ENCODE results near the gene ITSN1. TPM values are rescaled to one million over a fixed set of nuclear protein-coding genes. Genes with fewer than 3 reads are reported as not detected.

Gene ITSN1
- total and polyA plus RNA-seq, 4 donors = 20.3 to 112 (median 40.2) TPM

DNA sequence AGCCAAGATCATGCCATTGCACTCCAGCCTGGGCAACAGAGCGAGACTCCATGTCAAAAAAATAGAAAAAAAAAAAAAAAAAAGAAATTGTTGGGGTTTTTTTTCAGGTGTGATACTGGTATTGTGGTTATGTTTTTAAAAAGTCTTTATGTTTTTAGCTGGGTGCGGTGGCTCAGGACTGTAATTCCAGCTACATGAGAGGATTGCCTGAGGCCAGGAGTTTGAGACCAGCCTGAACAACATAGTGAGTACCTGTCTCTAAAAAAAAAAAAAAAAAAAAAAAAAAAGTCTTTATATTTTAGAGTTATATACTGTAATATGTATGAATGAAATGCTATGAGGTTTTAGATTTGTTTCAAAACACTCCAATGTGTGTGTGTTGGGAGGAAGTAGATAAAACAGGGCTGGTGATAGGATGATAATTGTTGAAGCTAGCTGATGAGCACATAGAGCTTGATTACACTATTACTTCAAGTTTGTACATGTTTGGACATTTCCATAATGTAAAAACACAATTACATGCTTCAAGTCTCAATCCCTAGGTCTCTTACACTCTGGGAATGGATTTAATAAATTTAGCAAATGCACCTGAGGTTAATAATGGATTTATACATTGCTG, 303.5 kb downstream of the ITSN1 start:
- H3K27ac ChIP-seq (ENCODE audit: low read depth in 1 of 2, low read length in 2 of 2) = no peak overlapping the region
- 73% methylated on average over 2 of the region's 2 CpGs for WGBS

DNA sequence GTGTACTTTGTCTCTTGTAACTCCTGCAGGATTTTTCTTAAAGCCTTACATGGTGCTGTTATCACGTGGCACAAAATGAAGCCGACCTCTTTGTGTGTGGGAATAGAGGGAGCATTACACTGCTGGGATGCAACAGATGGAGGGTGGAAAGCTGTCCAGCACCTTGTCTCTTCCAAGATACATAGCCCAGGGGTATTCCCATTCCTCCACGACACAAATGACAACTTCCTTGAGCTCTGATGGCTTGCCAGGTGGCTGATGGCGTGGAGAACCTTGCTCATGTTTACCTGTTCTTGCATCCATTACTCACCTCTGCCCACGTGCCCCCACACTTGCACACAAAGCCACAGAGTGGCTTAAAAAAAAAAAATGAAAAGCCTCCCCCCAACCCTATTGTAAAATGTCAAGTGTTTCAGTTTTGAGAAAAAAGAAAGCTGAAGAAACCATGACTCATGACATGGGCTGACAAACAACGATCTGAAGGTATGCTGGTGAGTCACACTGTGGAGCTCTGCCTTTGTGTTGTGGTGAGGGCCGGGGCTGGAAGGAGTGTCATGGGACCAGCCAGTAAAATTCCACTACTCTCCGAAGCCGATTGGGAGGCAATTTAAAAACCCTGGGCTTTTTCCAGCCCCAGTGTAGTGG, 305.3 kb downstream of the ITSN1 start:
- 60% methylated on average over 9 of the region's 9 CpGs for whole genome bisulfite sequencing
- no peaks in the 10 kb centered on the region for H3K27me3 ChIP-seq (ENCODE audit: control insufficient read depth in 4 of 4, insufficient read depth in 4 of 4, low read length in 3 of 4)
- no peaks in the 10 kb centered on the region for H3K4me1 ChIP-seq (ENCODE audit: control insufficient read depth in 4 of 4, insufficient read depth in 4 of 4, low read length in 3 of 4)
- peak overlapping the region in 1 of 2 donors; percentile 66 for H3K27ac ChIP-seq (ENCODE audit: low read depth in 1 of 2, low read length in 2 of 2)
- H3K4me3 ChIP-seq (ENCODE audit: low read depth in 1 of 3, low read length in 3 of 3) = no peak overlapping the region
- H3K36me3 ChIP-seq (ENCODE audit: control insufficient read depth in 4 of 4, insufficient read depth in 3 of 4, low read depth in 1 of 4, low read length in 3 of 4) = no peaks in the 10 kb centered on the region
- TF ChIP-seq FOXA1 (IDR thresholded peaks at IDR 0.05) (no peak), YY1 (IDR thresholded peaks at IDR 0.05) (no peak), JUND (IDR thresholded peaks at IDR 0.05) (peak; percentile 41 to 87)
- TF ChIP-seq, protein P1, sequence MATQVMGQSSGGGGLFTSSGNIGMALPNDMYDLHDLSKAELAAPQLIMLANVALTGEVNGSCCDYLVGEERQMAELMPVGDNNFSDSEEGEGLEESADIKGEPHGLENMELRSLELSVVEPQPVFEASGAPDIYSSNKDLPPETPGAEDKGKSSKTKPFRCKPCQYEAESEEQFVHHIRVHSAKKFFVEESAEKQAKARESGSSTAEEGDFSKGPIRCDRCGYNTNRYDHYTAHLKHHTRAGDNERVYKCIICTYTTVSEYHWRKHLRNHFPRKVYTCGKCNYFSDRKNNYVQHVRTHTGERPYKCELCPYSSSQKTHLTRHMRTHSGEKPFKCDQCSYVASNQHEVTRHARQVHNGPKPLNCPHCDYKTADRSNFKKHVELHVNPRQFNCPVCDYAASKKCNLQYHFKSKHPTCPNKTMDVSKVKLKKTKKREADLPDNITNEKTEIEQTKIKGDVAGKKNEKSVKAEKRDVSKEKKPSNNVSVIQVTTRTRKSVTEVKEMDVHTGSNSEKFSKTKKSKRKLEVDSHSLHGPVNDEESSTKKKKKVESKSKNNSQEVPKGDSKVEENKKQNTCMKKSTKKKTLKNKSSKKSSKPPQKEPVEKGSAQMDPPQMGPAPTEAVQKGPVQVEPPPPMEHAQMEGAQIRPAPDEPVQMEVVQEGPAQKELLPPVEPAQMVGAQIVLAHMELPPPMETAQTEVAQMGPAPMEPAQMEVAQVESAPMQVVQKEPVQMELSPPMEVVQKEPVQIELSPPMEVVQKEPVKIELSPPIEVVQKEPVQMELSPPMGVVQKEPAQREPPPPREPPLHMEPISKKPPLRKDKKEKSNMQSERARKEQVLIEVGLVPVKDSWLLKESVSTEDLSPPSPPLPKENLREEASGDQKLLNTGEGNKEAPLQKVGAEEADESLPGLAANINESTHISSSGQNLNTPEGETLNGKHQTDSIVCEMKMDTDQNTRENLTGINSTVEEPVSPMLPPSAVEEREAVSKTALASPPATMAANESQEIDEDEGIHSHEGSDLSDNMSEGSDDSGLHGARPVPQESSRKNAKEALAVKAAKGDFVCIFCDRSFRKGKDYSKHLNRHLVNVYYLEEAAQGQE (IDR thresholded peaks at IDR 0.05) = no peak
- no peak overlapping the region for H3K9ac ChIP-seq (ENCODE audit: low read depth in 1 of 2, low read length in 2 of 2)
- no peak for DNase-seq (ENCODE audit: low spot score)
- no peaks in the 10 kb centered on the region for H3K9me3 ChIP-seq (ENCODE audit: control insufficient read depth in 4 of 4, low read length in 3 of 4)

More for the DNA sequence above, 303.5 kb downstream of the ITSN1 start:
- TF ChIP-seq, protein P2, sequence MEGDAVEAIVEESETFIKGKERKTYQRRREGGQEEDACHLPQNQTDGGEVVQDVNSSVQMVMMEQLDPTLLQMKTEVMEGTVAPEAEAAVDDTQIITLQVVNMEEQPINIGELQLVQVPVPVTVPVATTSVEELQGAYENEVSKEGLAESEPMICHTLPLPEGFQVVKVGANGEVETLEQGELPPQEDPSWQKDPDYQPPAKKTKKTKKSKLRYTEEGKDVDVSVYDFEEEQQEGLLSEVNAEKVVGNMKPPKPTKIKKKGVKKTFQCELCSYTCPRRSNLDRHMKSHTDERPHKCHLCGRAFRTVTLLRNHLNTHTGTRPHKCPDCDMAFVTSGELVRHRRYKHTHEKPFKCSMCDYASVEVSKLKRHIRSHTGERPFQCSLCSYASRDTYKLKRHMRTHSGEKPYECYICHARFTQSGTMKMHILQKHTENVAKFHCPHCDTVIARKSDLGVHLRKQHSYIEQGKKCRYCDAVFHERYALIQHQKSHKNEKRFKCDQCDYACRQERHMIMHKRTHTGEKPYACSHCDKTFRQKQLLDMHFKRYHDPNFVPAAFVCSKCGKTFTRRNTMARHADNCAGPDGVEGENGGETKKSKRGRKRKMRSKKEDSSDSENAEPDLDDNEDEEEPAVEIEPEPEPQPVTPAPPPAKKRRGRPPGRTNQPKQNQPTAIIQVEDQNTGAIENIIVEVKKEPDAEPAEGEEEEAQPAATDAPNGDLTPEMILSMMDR (IDR thresholded peaks at IDR 0.05; ENCODE audit: low read depth, low read length, missing input control) = no peak
- no peak for DNase-seq (ENCODE audit: low spot score)
- H3K36me3 ChIP-seq (ENCODE audit: control insufficient read depth in 4 of 4, insufficient read depth in 3 of 4, low read depth in 1 of 4, low read length in 3 of 4) = no peaks in the 10 kb centered on the region
- no peaks in the 10 kb centered on the region for H3K27me3 ChIP-seq (ENCODE audit: control insufficient read depth in 4 of 4, insufficient read depth in 4 of 4, low read length in 3 of 4)
- no peaks in the 10 kb centered on the region for H3K9me3 ChIP-seq (ENCODE audit: control insufficient read depth in 4 of 4, low read length in 3 of 4)
- no peak overlapping the region for H3K9ac ChIP-seq (ENCODE audit: low read depth in 1 of 2, low read length in 2 of 2)
- no peak overlapping the region for H3K4me3 ChIP-seq (ENCODE audit: low read depth in 1 of 3, low read length in 3 of 3)
- no peaks in the 10 kb centered on the region for H3K4me1 ChIP-seq (ENCODE audit: control insufficient read depth in 4 of 4, insufficient read depth in 4 of 4, low read length in 3 of 4)

DNA sequence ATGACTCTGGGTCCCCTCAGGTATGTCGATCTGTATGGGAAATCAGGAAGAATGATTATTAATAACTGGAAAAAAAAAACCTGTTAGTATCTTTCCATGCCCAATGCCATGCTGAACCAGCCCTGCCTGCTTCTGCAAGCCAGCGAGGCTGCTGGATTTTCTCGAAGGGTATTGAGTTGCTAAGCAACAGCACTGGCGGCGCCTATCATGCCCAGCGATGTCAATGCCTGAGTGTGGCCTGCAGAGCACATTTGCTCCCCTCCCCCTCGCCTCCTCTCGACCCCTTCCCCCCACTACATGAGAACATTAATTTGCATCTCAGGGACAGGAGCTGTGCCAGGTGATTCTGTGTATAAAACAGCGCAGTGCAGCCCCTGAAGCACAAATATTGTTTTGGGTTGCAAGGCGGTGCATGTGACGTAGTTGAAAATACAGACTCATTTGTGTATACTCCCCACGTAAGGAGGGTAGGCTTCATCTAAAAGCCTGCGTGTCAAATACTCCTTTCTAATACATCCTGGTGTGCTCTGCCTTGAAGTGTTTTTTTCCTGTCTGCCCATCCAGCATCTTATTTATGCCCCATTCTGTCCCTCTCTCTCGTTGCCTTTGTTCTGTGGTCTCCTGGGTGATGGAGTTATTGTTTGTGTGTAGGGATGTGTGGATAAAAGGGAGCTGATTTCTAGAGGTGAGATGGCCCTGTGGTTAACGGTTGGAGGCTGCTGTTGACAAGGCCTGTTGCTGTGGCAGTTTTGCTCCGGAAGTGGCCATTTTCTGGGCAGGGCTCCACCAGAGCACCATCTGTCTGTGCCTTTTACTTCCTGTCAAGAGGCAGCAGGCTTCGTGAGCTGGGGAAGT, 306.0 kb downstream of the ITSN1 start:
- H3K4me1 ChIP-seq (ENCODE audit: control insufficient read depth in 4 of 4, insufficient read depth in 4 of 4, low read length in 3 of 4) = no peaks in the 10 kb centered on the region
- H3K36me3 ChIP-seq (ENCODE audit: control insufficient read depth in 4 of 4, insufficient read depth in 3 of 4, low read depth in 1 of 4, low read length in 3 of 4) = no peaks in the 10 kb centered on the region
- no peak overlapping the region for H3K4me3 ChIP-seq (ENCODE audit: low read depth in 1 of 3, low read length in 3 of 3)
- no peak overlapping the region for H3K9ac ChIP-seq (ENCODE audit: low read depth in 1 of 2, low read length in 2 of 2)
- peak overlapping the region in 1 of 2 donors; percentile 66 for H3K27ac ChIP-seq (ENCODE audit: low read depth in 1 of 2, low read length in 2 of 2)
- DNase-seq (ENCODE audit: low spot score) = no peak
- TF ChIP-seq, protein P3, sequence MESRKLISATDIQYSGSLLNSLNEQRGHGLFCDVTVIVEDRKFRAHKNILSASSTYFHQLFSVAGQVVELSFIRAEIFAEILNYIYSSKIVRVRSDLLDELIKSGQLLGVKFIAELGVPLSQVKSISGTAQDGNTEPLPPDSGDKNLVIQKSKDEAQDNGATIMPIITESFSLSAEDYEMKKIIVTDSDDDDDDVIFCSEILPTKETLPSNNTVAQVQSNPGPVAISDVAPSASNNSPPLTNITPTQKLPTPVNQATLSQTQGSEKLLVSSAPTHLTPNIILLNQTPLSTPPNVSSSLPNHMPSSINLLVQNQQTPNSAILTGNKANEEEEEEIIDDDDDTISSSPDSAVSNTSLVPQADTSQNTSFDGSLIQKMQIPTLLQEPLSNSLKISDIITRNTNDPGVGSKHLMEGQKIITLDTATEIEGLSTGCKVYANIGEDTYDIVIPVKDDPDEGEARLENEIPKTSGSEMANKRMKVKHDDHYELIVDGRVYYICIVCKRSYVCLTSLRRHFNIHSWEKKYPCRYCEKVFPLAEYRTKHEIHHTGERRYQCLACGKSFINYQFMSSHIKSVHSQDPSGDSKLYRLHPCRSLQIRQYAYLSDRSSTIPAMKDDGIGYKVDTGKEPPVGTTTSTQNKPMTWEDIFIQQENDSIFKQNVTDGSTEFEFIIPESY (IDR thresholded peaks at IDR 0.05) = no peak
- TF ChIP-seq, protein P2 (IDR thresholded peaks at IDR 0.05; ENCODE audit: low read depth, low read length, missing input control) = no peak
- peak; percentile 30 for TF ChIP-seq YY1 (IDR thresholded peaks at IDR 0.05)
- no peak for TF ChIP-seq GABPA (IDR thresholded peaks at IDR 0.05 in 1 of 2, conservative IDR thresholded peaks at IDR 0.05 in 1 of 2)
- TF ChIP-seq HNF4G (IDR thresholded peaks at IDR 0.05) = no peak
- no peak for TF ChIP-seq FOXA2 (IDR thresholded peaks at IDR 0.05)
- WGBS = 64% methylated on average over 17 of the region's 17 CpGs
- H3K9me3 ChIP-seq (ENCODE audit: control insufficient read depth in 4 of 4, low read length in 3 of 4) = no peaks in the 10 kb centered on the region
- no peaks in the 10 kb centered on the region for H3K27me3 ChIP-seq (ENCODE audit: control insufficient read depth in 4 of 4, insufficient read depth in 4 of 4, low read length in 3 of 4)

All from liver (tissue), 9 donors.